NCI-H2081 (cell line): ENCODE measurements around the gene DOLK.
"Not testable (repeated sequence)": the region's sequence is repeated elsewhere in the genome, so short reads cannot be mapped to it uniquely, and the experiment has no call there.

Source experiments
- DNase-seq, 2 experiments: peaks; one replicate each; lab custom pipeline; 2025; lab: John Stamatoyannopoulos, UW

Gene DOLK

GRCh38 chr9:128947527-128948301, at the start of gene DOLK, which contains the start of gene NUP188:
DOLK (minus strand) TSS chr9:128947603; CDS start chr9:128947303, 300 bp downstream.
NUP188 (plus strand) TSS chr9:128947699; CDS start chr9:128947720, 21 bp downstream.
- peak; percentile 88 to 95 for DNase-seq

DNA sequence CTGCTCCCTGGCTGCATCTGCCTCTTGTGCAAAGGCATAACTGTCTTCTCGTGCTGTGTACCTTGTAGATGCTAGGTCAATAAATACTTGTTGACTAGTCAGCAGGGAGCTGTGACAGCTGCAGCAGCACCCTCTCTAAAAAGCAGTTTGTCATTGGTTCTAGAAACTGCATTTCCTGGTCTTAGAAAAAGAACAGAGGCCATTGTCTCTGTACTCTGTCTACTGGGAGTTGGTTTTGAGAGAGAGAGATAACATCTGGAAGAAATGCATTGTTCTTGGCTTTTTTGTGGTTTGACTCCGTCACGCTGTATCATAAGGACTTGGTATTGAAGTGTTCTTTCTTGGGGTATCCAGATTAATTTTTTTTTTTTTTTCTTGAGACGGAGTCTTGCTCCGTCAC, 48.4 kb upstream of the DOLK start:
- DNase-seq: peak in 1 of 2 experiments; percentile 53

DNA sequence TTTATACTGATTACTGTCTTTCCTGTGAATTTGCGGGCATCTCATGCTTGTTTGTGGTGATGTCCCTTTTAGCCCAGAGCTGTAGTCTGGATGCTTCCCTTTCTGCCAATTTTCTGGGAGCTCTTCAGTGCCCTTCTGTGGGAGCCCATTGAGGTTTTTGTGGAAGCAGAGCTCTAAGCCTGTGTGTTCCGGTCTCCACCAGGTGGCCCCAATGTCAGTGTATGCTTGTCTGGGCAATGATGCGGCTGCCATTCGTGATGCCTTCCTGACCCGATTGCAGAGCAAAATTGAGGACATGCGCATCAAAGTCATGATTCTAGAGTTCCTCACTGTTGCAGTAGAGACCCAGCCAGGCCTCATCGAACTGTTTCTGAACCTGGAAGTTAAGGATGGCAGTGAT, 45.6 kb upstream of the DOLK start:
- no peak for DNase-seq

- no peak for DNase-seq
Observed at GRCh38 chr9:128987805-128988204, 40.4 kb upstream of the DOLK start.

GRCh38 chr9:128986671-128987070, 39.3 kb upstream of the DOLK start:
- no peak for DNase-seq

DNA sequence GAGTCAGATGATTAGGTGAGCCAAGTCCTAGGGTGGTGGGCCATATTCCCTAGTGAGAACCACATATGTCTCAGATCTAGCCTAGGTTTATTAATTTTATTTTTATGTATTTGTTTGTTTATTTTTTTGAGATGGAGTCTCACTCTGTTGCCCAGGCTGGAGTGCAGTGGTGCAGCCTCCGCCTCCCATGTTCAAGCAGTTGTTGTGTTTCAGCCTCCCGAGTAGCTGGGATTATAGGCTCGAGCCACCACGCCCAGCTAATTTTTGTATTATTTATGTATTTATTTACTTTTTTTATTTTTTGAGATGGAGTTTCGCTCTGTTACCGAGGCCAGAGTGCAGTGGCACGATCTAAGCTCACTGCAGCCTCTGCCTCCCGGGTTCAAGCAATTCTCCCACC, 36.1 kb upstream of the DOLK start:
- no peak for DNase-seq

DNA sequence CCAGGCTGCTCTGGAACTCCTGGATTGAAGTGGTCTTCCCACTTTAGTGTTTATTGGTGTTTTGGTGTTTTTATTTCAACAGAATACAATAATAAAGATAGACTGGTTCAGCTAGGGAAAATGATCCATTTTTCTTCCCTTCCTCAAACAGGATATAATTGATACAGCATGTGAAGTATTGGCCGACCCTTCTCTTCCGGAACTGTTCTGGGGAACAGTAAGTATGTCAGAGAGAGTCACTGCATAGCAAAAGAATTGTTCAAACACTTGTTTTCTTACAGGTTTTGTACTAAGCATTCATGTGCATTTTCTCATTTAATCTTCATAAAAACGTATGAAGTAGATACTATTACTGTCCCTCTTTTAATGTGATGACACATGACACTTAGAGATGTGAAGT, 31.7 kb upstream of the DOLK start:
- DNase-seq: no peak

DNA sequence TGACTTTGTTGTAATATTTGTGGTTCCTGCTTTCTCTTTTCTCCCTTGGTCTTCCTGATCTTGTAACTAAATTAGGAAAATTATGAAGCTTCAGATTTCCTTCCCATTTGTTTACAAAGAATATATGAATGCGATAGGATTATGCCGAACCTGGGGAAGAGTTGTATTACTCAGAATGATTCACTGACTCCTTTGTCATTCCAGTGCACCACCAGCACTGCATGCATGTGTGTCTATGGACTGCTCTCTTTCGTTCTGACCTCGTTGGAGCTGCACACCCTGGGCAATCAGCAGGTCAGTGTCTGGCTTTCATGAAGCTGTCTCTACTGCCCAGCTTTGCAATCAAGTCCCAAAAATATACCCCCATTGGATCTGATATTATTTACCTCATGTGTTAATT, 25.6 kb upstream of the DOLK start:
- no peak for DNase-seq

DNA sequence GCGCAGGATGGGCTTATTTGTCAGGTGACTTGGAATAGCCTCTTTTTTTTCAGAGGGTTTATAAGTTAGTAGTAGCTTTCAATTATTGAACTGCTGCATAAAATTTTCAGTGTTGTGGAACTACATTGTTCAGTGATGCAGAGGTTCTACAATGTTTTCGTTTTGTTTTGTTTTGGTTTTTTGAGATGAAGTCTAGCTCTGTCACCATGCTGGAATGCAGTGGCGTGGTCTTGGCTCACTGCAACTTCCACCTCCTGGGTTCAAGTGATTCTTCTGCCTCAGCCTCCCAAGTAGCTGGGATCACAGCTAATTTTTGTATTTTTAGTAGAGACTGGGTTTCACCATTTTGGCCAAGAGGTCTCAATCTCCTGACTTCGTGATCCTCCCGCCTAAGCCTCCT, 22.1 kb upstream of the DOLK start:
- no peak for DNase-seq

DNA sequence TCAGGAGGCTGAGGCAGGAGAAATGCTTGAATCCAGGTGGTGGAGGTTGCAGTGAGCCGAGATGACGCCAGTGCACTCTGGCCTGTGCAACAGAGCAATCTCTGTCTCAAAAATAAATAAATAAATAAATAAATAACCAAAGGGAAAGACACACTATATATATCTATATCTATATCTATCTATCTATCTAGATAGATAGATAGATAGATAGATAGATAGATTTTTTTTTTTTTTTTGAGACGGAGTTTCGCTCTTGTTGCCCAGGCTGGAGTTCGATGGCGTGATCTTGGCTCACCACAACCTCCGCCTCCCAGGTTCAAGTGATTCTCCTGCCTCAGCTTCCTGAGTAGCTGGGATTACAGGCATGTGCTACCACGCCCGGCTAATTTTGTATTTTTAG, 14.0 kb upstream of the DOLK start:
- DNase-seq: not testable (repeated sequence)

- DNase-seq: no peak
Observed at GRCh38 chr9:128947277-128947526, 201 bp downstream of the DOLK start.

GRCh38 chr9:128946571-128947276, 679 bp downstream of the DOLK start:
- DNase-seq: peak in 1 of 2 experiments; percentile 17

GRCh38 chr9:128945798-128946501, 1.5 kb downstream of the DOLK start:
- DNase-seq: no peak

DNA sequence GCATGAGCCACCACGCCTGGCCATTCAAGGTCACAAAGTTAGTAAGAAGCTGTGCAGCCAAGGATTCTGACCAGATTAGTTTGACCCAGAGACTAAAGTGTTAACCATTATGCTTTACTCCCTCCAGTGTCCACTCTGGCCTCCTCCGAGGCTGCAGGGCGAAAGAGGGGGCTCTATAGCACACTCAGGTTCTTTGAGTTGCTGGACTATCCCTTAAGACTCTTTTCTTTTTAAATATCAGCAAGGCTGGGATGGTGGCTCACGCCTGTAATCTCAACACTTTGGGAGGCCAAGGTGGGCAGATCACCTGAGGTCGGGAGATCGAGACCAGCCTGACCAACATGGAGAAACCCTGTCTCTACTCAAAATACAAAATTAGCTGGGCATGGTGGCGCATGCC, 2.4 kb downstream of the DOLK start:
- not testable (repeated sequence) for DNase-seq

DNA sequence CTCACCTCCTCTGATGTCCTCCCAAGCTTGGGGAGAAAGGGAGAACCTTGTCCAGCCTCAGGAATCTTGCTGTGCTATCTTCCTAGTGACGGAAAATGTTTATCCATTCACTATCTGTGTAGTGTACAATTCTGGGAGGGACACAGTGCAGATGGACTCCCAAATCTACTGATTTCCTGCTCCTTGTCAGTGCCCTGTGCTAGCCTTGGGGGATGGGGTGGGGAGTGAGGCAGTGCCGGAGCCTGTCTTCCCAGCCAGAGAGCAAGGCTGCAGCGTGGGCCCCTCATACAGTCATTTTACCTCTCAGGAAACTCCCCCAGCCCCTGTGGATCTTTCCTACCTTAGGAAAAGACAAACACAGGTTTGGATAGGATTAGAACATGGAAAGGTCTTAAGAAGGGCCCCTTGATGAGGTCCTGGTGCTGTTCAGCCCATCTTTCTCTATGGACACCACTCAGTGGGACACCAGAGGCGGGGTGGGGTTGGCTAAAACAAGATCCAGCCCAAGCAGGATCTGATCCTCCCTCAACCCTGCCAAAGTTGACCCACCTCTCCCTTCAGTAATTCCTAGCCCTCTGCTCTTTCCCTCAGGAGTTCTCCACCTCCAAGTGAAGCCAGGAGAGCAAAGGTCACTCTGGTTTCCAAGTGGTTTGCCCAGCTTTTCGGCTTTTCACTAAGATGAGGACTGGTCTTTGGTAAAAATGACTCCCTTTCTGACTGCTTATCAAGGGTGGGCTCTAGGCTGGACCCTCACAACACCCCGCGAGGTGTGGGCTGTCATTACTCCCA, 3.4 kb downstream of the DOLK start:
- no peak for DNase-seq

DNA sequence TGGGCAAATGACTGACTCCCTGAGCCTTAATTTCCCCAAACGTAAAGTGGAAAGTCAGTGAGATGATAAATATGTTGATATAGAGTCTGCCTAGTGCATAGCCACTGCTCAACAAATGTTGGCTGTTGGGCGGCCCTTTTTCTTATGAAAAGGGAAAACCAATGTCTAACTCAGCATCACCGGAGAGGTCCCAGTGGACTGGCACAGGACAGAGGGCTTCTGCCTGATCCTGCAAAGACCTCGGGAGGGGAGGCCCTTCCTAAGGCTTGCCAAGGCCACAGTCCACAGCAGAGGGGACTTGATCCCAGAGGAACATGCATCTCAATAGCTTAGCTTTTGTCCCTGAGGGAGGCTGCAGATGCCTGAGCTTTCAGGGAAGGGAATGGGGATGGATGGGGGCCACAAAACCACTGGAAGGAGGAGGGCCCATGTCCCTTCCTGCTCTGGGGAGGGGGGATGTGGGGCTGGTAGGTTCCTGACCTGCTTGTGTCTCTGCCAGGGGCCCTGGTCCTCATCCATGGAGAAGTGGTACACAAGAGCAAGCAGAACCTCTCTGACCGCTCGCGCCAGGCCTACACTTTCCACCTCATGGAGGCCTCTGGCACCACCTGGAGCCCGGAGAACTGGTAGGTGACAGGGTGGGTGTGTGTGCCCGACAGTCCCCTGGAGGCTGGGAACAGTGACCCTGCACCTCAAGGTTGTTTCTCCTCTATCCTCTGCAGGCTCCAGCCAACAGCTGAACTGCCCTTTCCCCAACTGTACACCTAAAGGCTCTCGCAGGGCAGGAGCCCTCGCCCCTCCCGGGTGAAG, 6.3 kb downstream of the DOLK start:
- DNase-seq: no peak

DNA sequence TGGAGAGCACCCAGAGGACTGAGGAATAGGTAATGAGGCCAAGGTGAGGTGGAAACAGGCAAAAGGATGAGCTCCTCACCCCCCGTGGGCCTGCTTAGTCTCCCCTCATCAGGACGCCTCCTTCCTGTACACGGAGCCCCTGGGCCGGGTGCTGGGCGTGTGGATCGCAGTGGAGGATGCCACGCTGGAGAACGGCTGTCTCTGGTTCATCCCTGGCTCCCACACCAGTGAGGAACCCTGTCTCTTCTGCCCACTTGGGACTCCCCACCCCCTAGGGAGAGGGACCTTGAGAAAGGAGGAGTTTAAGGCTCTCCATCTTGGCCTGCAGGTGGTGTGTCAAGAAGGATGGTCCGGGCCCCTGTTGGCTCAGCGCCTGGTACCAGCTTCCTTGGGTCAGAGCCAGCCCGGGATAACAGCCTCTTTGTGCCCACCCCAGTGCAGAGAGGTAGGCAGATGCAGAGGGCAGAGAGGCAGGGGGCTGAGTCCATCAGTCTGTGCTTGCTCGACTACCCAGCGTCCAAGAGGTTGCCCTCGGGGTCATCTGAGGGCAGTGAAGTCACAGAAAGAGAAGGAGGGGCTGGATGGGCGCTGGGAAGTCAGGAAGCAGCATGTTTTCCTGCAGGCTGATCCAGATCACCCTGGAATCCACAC, 7.0 kb downstream of the DOLK start:
- DNase-seq: no peak

GRCh38 chr9:128937310-128938165, 9.9 kb downstream of the DOLK start:
- no peak for DNase-seq

- no peak for DNase-seq
Observed at GRCh38 chr9:128936171-128936865, 11.1 kb downstream of the DOLK start.
